ENCODE results near the gene RPAP3. TPM values are rescaled to one million over a fixed set of nuclear protein-coding genes. Genes with fewer than 3 reads are reported as not detected.

The RPAP3 gene
- total RNA-seq, 4 donors from 2014 or later = 17.9 to 24.9 (median 21.4) TPM

GRCh38 chr12:47616440-47616839, 89.4 kb downstream of the RPAP3 start:
- no peak for DNase-seq
- H3K27ac ChIP-seq = no peak overlapping the region
- H3K36me3 ChIP-seq = no peaks in the 10 kb centered on the region
- no peak overlapping the region for H3K4me3 ChIP-seq (replicated peaks in 1 of 3)
- no peaks in the 10 kb centered on the region for H3K27me3 ChIP-seq
- H3K9me3 ChIP-seq = no peaks in the 10 kb centered on the region
- TF ChIP-seq CTCF (IDR thresholded peaks at IDR 0.05) (no peak), POLR2A (IDR thresholded peaks at IDR 0.05) (no peak)
- intact Hi-C loops (cut with DNase I) = no loop called here
- H3K4me1 ChIP-seq = no peaks in the 10 kb centered on the region
- 89 to 98% methylated on average over 1 of the region's 1 CpG for WGBS, 2 donors

- no peaks in the 10 kb centered on the region for H3K27me3 ChIP-seq
- TF ChIP-seq CTCF (IDR thresholded peaks at IDR 0.05) (no peak), POLR2A (IDR thresholded peaks at IDR 0.05) (no peak)
- intact Hi-C loops (cut with DNase I) = no loop called here
- H3K4me3 ChIP-seq (replicated peaks in 1 of 3) = no peak overlapping the region
- H3K36me3 ChIP-seq = no peaks in the 10 kb centered on the region
- DNase-seq = no peak
- no peak overlapping the region for H3K27ac ChIP-seq
- no peaks in the 10 kb centered on the region for H3K9me3 ChIP-seq
- H3K4me1 ChIP-seq = no peaks in the 10 kb centered on the region
These were observed 90.1 kb downstream of the RPAP3 start for GRCh38 chr12:47615711-47616110.

GRCh38 chr12:47614521-47614920, 91.3 kb downstream of the RPAP3 start:
- Histone ChIP-seq H3K27ac (no peak overlapping the region), H3K4me1 (no peaks in the 10 kb centered on the region), H3K9me3 (no peaks in the 10 kb centered on the region), H3K4me3 (replicated peaks in 1 of 3) (no peak overlapping the region), H3K27me3 (no peaks in the 10 kb centered on the region), H3K36me3 (no peaks in the 10 kb centered on the region)
- WGBS, 2 donors = 50 to 67% methylated on average over 2 of the region's 2 CpGs
- no peak for TF ChIP-seq POLR2A (IDR thresholded peaks at IDR 0.05)
- TF ChIP-seq CTCF (IDR thresholded peaks at IDR 0.05) = no peak
- intact Hi-C loops (cut with DNase I) = no loop called here
- DNase-seq = no peak

GRCh38 chr12:47612953-47613352, 92.9 kb downstream of the RPAP3 start:
- Histone ChIP-seq H3K27me3 (no peaks in the 10 kb centered on the region), H3K9me3 (no peaks in the 10 kb centered on the region), H3K27ac (no peak overlapping the region), H3K36me3 (no peaks in the 10 kb centered on the region), H3K4me3 (replicated peaks in 1 of 3) (no peak overlapping the region), H3K4me1 (no peaks in the 10 kb centered on the region)
- intact Hi-C loops (cut with DNase I) = no loop called here
- WGBS, 2 donors = 88 to 89% methylated on average over 1 of the region's 1 CpG
- TF ChIP-seq CTCF (IDR thresholded peaks at IDR 0.05) (no peak), POLR2A (IDR thresholded peaks at IDR 0.05) (no peak)
- DNase-seq = no peak

- TF ChIP-seq CTCF (IDR thresholded peaks at IDR 0.05) (no peak), POLR2A (IDR thresholded peaks at IDR 0.05) (no peak)
- H3K27ac ChIP-seq = no peak overlapping the region
- H3K4me3 ChIP-seq (replicated peaks in 1 of 3) = no peak overlapping the region
- DNase-seq = no peak
- H3K9me3 ChIP-seq = no peaks in the 10 kb centered on the region
- H3K27me3 ChIP-seq = no peaks in the 10 kb centered on the region
- no peaks in the 10 kb centered on the region for H3K36me3 ChIP-seq
- no peaks in the 10 kb centered on the region for H3K4me1 ChIP-seq
- intact Hi-C loops (cut with DNase I) = no loop called here
These were observed 93.9 kb downstream of the RPAP3 start for GRCh38 chr12:47611906-47612305.

Other genes with a start within 250 kb of the RPAP3 start
- 1 to 10 TPM in 3 of 4 donors, under 1 TPM in 1; 0.11 to 1.9 (median 1.2) TPM for gene ENDOU, start 19.5 kb upstream of the RPAP3 start, total RNA-seq
- gene RAPGEF3, start 52.9 kb upstream of the RPAP3 start, total RNA-seq = 100 to 1,000 TPM in 2 of 4 donors, 10 to 100 TPM in 2; 87.3 to 178 (median 125) TPM
- gene SLC48A1, start 67.2 kb upstream of the RPAP3 start, total RNA-seq = 100 to 1,000 TPM in 3 of 4 donors, 10 to 100 TPM in 1; 59.3 to 276 (median 187) TPM
- gene HDAC7, start 113.9 kb upstream of the RPAP3 start, total RNA-seq = 10 to 100 TPM; 44.5 to 61.9 (median 52.6) TPM
- 1 to 10 TPM; 3.5 to 5.2 (median 3.9) TPM for gene VDR, start 199.0 kb upstream of the RPAP3 start, total RNA-seq